ENCODE data around the gene FAM219A. TPM values are rescaled to one million over a fixed set of nuclear protein-coding genes. Genes with fewer than 3 reads are reported as not detected.
"Not testable (repeated sequence)": the region's sequence is repeated elsewhere in the genome, so short reads cannot be mapped to it uniquely, and the experiment has no call there.

The FAM219A gene
- total RNA-seq, 1 experiment from 2014 or later, result 17.1 TPM

DNA sequence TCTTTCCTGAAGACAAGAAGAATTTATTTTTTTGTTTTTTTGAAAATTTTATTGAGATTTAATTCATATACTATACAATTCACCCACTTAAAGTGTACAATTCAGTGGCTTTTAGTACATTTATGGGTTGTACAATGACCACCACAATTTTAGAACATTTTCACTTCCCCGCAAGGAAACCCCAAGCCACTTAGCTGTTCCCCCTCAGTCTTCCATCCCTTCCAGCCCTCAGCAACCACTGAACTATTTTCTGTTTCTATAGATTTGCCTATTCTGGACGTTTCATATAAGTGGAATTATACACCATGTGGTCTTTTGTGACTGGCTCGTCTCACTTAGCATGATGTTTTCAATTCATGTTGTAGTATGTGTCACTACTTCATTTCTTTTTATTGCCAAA is 28.2 kb upstream of the FAM219A start:
- Histone ChIP-seq H4K20me1 (ENCODE audit: low read length) (no peaks in the 10 kb centered on the region), H3K9me3 (ENCODE audit: low read length) (no peaks in the 10 kb centered on the region), H3K9me2 (replicated peaks; ENCODE audit: low read length) (no peaks in the 10 kb centered on the region), H3F3A (ENCODE audit: low read length, unreplicated experiment) (no peaks in the 10 kb centered on the region), H3K36me3 (ENCODE audit: low read depth, low read length) (no peaks in the 10 kb centered on the region), H3K4me2 (ENCODE audit: low read length) (no peak overlapping the region), H3K9ac (ENCODE audit: low read length) (no peak overlapping the region), H3K27me3 (ENCODE audit: low read length) (peaks cover 12% of the 10 kb centered on the region), H3K27ac (ENCODE audit: low read length) (no peak overlapping the region), H3K4me3 (ENCODE audit: low read length) (no peak overlapping the region), H3K79me2 (ENCODE audit: low read length) (no peaks in the 10 kb centered on the region), H3K4me1 (ENCODE audit: insufficient read depth, low read length) (no peaks in the 10 kb centered on the region), H2AFZ (ENCODE audit: low read length) (no peak overlapping the region)
- CTCF ChIA-PET, result no interaction called here
- ATAC-seq, result no peak
- BruUV-seq (replicated peaks), result no TSS peak
- POLR2A ChIA-PET (ENCODE audit: unreplicated experiment), result no interaction called here
- TF ChIP-seq, protein P1, sequence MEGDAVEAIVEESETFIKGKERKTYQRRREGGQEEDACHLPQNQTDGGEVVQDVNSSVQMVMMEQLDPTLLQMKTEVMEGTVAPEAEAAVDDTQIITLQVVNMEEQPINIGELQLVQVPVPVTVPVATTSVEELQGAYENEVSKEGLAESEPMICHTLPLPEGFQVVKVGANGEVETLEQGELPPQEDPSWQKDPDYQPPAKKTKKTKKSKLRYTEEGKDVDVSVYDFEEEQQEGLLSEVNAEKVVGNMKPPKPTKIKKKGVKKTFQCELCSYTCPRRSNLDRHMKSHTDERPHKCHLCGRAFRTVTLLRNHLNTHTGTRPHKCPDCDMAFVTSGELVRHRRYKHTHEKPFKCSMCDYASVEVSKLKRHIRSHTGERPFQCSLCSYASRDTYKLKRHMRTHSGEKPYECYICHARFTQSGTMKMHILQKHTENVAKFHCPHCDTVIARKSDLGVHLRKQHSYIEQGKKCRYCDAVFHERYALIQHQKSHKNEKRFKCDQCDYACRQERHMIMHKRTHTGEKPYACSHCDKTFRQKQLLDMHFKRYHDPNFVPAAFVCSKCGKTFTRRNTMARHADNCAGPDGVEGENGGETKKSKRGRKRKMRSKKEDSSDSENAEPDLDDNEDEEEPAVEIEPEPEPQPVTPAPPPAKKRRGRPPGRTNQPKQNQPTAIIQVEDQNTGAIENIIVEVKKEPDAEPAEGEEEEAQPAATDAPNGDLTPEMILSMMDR (conservative IDR thresholded peaks at IDR 0.05; ENCODE audit: low read depth, low read length), result no peak
- no peak for TF ChIP-seq EZH2phosphoT487 (IDR thresholded peaks at IDR 0.05; ENCODE audit: borderline replicate concordance, low read length)
- no peak for TF ChIP-seq EZH2 (IDR thresholded peaks at IDR 0.05; ENCODE audit: low read length, unreplicated experiment)
- intact Hi-C loops (cut with micrococcal nuclease), result no loop called here
- no peak for DNase-seq

DNA sequence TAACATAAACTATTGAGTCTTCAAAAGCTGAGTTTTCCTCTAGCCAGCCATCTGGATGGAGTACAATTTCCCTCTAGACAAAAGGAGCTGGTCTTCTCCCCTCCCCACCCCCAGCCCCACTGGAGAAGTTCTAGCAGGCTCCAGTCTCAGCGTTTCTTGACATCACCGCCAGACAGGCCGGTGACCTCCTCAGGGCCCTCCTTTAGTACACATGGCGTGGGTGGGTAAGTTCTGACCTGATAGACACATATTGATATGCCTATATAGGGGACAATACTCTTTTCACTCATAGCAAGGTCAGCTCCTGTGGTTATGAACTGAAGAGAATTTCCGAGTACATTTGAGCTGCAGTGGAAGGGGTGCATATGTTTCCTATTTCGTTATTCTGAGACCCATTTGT is 27.5 kb upstream of the FAM219A start:
- Histone ChIP-seq H3F3A (ENCODE audit: low read length, unreplicated experiment) (no peaks in the 10 kb centered on the region), H3K36me3 (ENCODE audit: low read depth, low read length) (no peaks in the 10 kb centered on the region), H3K4me2 (ENCODE audit: low read length) (no peak overlapping the region), H3K4me3 (ENCODE audit: low read length) (no peak overlapping the region), H3K27ac (ENCODE audit: low read length) (no peak overlapping the region), H3K79me2 (ENCODE audit: low read length) (no peaks in the 10 kb centered on the region), H4K20me1 (ENCODE audit: low read length) (no peaks in the 10 kb centered on the region), H3K9ac (ENCODE audit: low read length) (no peak overlapping the region), H3K27me3 (ENCODE audit: low read length) (peaks cover 12% of the 10 kb centered on the region), H3K9me2 (replicated peaks; ENCODE audit: low read length) (no peaks in the 10 kb centered on the region), H3K4me1 (ENCODE audit: insufficient read depth, low read length) (no peaks in the 10 kb centered on the region), H2AFZ (ENCODE audit: low read length) (no peak overlapping the region), H3K9me3 (ENCODE audit: low read length) (no peaks in the 10 kb centered on the region)
- ChIA-PET CTCF (no interaction called here), POLR2A (ENCODE audit: unreplicated experiment) (no interaction called here)
- BruUV-seq (replicated peaks), result no TSS peak
- no peak for DNase-seq
- ATAC-seq, result no peak
- intact Hi-C loops (cut with micrococcal nuclease), result no loop called here
- TF ChIP-seq, protein P1 (conservative IDR thresholded peaks at IDR 0.05; ENCODE audit: low read depth, low read length), result no peak
- TF ChIP-seq EZH2phosphoT487 (IDR thresholded peaks at IDR 0.05; ENCODE audit: borderline replicate concordance, low read length) (no peak), EZH2 (IDR thresholded peaks at IDR 0.05; ENCODE audit: low read length, unreplicated experiment) (no peak)

DNA sequence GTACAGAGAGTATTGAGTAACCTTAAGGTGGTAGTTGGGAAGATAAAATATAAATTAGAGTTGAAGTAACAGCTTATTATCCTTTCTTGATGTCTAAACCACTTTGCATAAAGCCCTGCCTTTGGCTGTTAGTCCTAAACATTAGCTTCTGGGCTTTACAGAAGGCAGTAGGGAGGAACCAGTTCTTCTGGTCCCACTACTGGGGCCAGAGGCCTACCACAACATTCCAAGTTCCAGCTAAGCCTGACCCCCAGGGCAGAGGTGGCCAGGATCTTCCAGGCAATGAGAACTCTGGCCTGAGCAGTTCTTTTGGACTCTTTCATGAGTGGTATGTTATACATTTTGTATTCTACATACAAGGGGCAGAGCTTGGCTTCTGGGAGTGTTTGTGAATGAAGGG is 26.3 kb upstream of the FAM219A start:
- intact Hi-C loops (cut with micrococcal nuclease), result no loop called here
- H2AFZ ChIP-seq (ENCODE audit: low read length), result no peak overlapping the region
- H3F3A ChIP-seq (ENCODE audit: low read length, unreplicated experiment), result no peaks in the 10 kb centered on the region
- no peaks in the 10 kb centered on the region for H3K9me3 ChIP-seq (ENCODE audit: low read length)
- TF ChIP-seq EZH2phosphoT487 (IDR thresholded peaks at IDR 0.05; ENCODE audit: borderline replicate concordance, low read length) (no peak), EZH2 (IDR thresholded peaks at IDR 0.05; ENCODE audit: low read length, unreplicated experiment) (no peak)
- TF ChIP-seq, protein P1 (conservative IDR thresholded peaks at IDR 0.05; ENCODE audit: low read depth, low read length), result no peak
- ChIA-PET CTCF (no interaction called here), POLR2A (ENCODE audit: unreplicated experiment) (no interaction called here)
- H3K9ac ChIP-seq (ENCODE audit: low read length), result no peak overlapping the region
- peaks cover 12% of the 10 kb centered on the region for H3K27me3 ChIP-seq (ENCODE audit: low read length)
- no peak overlapping the region for H3K27ac ChIP-seq (ENCODE audit: low read length)
- no peak overlapping the region for H3K4me3 ChIP-seq (ENCODE audit: low read length)
- ATAC-seq (no peak), DNase-seq (peak; percentile 43)
- H3K9me2 ChIP-seq (replicated peaks; ENCODE audit: low read length), result no peaks in the 10 kb centered on the region
- no peak overlapping the region for H3K4me2 ChIP-seq (ENCODE audit: low read length)
- BruUV-seq (replicated peaks), result no TSS peak
- no peaks in the 10 kb centered on the region for H3K4me1 ChIP-seq (ENCODE audit: insufficient read depth, low read length)
- no peaks in the 10 kb centered on the region for H3K79me2 ChIP-seq (ENCODE audit: low read length)
- no peaks in the 10 kb centered on the region for H4K20me1 ChIP-seq (ENCODE audit: low read length)
- H3K36me3 ChIP-seq (ENCODE audit: low read depth, low read length), result no peaks in the 10 kb centered on the region

DNA sequence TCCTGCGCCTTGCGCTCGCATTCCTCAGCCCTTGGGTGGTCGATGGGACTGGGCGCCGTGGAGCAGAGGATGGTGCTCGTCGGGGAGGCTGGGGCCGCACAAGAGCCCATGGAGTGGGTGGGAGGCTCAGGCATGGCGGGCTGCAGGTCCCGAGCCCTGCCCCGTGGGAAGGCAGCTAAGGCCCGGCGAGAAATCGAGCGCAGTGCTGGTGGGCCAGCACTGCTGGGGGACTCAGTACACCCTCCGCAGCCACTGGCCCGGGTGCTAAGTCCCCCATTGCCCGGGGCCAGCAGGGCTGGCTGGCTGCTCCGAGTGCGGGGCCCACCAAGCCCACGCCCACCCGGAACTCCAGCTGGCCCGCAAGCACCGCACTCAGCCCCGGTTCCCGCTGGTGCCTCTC is 24.4 kb upstream of the FAM219A start:
- H3K9me2 ChIP-seq (replicated peaks; ENCODE audit: low read length); H3K4me2 ChIP-seq (ENCODE audit: low read length); H4K20me1 ChIP-seq (ENCODE audit: low read length); H3K4me1 ChIP-seq (ENCODE audit: insufficient read depth, low read length); H2AFZ ChIP-seq (ENCODE audit: low read length); H3K9ac ChIP-seq (ENCODE audit: low read length); H3F3A ChIP-seq (ENCODE audit: low read length, unreplicated experiment); intact Hi-C loops (cut with micrococcal nuclease); H3K27ac ChIP-seq (ENCODE audit: low read length); H3K27me3 ChIP-seq (ENCODE audit: low read length); CTCF ChIA-PET; POLR2A ChIA-PET (ENCODE audit: unreplicated experiment); DNase-seq; H3K36me3 ChIP-seq (ENCODE audit: low read depth, low read length); H3K9me3 ChIP-seq (ENCODE audit: low read length); H3K79me2 ChIP-seq (ENCODE audit: low read length); H3K4me3 ChIP-seq (ENCODE audit: low read length); BruUV-seq (replicated peaks); ATAC-seq: not testable (repeated sequence)

DNA sequence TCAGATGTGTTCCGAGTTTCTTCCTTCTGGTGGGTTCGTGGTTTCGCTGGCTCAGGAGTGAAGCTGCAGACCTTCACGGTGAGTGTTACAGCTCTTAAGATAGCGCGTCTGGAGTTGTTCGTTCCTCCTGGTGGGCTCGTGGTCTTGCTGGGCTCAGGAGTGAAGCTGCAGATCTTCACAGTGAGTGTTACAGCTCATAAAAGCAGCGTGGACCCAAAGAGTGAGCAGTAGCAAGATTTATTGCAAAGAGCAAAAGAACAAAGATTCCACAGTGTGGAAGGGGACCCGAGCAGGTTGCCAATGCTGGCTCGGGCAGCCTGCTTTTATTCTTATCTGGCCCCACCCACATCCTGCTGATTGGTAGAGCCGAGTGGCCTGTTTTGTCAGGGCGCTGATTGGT is 23.2 kb upstream of the FAM219A start:
- BruUV-seq (replicated peaks); H3K79me2 ChIP-seq (ENCODE audit: low read length); H3K4me2 ChIP-seq (ENCODE audit: low read length); intact Hi-C loops (cut with micrococcal nuclease); H3K9me3 ChIP-seq (ENCODE audit: low read length); H3K4me1 ChIP-seq (ENCODE audit: insufficient read depth, low read length); H3K36me3 ChIP-seq (ENCODE audit: low read depth, low read length); H3K4me3 ChIP-seq (ENCODE audit: low read length); H4K20me1 ChIP-seq (ENCODE audit: low read length); DNase-seq; CTCF ChIA-PET; H3K27ac ChIP-seq (ENCODE audit: low read length); H3K9me2 ChIP-seq (replicated peaks; ENCODE audit: low read length); H2AFZ ChIP-seq (ENCODE audit: low read length); H3K9ac ChIP-seq (ENCODE audit: low read length); ATAC-seq; H3F3A ChIP-seq (ENCODE audit: low read length, unreplicated experiment); H3K27me3 ChIP-seq (ENCODE audit: low read length); POLR2A ChIA-PET (ENCODE audit: unreplicated experiment): not testable (repeated sequence)
